Stimulated activated CD8-positive, alpha-beta memory T cell treated with anti-CD3 and anti-CD28 coated beads, Interleukin-4, amount 100 ng/mL, for 24 hours (primary cell): ENCODE results near the gene SIK3.

Experiments
- DNase-seq: peaks from one replicate; pipeline ENCODE4 v3.0.0-alpha.2; 2020; ENCODE audit warnings: low read depth

SIK3 gene

DNA sequence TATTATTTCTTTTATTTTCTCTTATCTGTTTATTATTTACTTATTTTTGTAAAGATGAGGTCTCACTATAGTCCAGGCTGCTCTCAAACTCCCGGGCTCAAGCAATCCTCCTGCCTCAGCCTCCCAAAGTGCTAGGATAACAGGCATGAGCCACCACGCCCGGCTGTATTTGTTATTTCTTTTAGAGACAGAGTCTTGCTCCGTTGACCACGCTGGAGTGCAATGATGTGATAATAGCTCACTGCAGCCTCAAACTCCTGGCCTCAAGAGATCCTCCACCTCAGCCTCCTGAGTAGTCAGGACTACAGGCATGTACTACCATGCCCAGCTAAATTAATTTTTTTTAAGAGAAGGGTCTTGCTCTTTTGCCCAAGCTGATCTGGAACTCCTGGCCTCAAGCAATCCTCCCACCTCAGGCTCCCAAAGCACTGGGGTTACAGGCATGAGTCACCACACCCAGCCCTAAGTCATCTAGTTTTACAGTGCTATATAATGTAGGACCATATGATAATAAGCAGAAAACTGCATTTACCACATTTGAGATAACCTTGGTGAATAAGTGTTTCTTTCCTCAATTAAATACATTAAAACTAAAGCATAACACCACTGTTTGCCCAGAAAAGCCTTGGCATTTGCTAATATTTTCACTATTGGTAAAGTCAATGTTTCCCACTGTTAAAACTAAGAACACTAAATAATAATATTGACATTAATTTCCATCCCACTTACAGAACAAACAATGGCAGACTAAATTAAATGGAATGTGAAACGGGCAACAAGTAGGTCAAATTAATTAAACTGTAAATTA lies 127.5 kb downstream of the SIK3 start:
- DNase-seq: no peak

DNA sequence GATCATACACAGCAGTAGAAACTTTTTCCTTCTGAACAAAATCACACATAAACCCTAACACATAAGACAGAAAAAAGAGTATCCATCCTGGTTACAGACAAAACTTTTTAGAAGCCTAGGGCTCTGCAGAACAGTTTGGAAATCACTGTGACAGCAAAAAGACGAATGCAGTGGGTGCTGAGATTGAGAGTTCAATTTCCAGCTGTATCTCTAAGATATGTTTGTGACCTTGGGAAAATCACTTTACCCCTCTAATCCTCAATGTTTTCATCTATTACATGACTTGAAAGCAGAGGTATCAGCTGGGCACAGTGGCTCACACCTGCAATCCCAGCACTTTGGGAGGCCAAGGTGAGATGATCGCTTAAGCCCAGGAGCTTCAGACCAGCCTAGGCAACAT lies 128.5 kb downstream of the SIK3 start:
- DNase-seq: no peak

DNA sequence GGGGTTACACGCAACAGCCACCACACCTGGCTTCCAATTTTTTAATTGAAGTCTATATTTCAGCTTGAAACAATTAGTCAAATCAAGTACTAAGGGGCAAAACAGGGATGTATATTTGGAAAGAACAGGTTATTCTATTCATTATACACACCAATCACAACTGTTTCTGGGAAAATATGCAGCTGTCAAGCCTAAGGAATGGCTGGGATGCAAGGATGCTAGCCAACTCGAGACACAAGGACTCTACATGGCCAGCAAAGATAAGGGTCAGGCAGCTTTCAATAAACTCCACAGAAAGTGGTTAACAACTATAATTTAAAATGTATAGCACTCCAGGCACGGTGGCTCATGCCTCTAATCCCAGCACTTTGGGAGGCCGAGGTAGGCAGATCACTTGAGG lies 134.0 kb downstream of the SIK3 start:
- no peak for DNase-seq

DNA sequence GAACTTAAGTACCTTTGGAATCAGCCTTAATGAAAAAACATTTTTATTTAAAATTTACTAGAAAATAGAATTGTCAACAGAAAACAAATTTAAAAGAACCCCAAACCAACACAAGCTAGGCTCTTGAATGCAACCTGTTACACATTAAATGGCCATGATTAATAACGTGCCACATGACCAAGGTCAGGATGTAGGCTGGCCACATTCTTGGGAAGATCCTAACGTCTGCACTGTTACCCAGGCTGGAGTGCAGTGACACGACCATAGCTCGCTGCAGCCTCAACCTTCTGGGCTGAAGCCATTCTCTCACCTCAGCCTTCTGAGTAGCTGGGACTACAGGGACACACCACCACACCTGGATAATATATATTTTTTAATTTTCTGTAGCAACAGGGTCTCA lies 134.4 kb downstream of the SIK3 start:
- no peak for DNase-seq

DNA sequence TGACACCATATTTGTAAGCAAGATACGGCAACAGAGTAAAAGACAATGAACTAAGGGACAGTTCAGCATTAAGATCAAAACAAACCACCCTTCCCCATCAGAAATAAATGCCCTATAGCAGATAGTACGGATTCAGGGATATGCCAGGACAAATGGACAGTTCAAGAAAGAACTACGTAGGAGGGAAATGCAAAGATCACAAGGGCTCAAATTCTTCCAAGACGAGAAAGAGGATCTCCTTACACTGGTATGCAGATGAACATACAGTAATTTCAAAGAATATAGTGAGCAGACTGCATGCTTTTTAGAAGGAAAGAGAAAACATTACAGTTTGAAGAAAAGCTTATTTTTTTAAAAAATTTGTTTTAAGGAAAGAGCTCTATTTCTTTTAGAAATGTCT lies 136.1 kb downstream of the SIK3 start:
- no peak for DNase-seq

DNA sequence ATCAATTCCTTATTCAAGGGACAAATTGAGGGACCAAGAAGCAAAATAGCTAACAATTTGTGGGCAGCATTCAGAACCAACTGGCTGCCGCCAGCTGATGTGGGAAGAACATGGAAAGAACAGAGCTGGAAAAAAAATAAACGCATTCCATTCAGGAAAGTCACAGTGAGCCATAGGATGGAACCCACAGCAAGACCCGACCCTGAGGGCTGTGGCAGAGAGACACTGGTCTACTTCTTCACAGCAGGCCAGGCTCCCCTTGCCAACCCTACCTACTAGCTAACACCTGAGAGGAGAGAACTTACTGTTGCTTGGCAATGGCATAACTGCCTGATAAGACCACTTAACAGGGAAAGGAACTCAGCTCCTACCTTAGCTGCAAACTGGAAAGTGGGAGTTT lies 137.3 kb downstream of the SIK3 start:
- no peak for DNase-seq

DNA sequence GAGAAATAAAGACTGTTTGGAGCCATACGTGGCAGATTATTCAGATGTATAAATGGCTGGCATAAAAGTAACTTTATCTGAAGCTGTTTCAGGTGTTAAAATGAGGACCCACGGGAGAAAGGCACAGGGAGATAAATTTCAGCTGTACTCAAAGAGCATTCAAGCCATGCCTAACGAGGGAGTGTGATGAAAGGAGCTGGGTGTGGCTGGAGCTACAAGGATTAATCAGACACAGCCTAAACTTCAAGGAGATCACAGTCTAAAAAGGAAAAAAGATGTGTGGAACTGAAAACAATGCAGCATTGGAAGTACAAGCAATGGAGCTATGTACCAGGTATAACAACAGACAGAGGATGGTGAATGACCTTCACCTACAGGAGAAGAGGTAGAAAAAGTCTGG lies 140.0 kb downstream of the SIK3 start:
- DNase-seq: no peak

DNA sequence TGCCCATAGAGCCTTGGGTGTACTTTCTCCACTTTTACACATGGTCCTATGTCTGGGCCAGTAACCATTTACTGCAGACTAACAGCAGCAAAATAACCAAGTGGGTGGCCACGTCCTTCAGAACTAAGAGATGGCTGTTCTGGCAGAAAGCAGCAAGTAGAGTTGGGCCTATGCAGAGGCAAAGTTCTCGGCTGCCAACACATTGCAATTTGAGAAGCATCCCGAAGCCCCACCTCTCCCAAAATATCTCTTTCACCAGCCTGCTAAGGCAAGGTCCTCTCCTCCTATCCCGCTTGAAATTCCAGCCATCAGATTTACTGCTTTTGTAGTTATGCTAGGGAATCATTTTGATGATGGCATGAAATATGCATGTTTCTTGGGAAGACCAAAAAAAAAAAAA lies 142.3 kb downstream of the SIK3 start:
- no peak for DNase-seq

DNA sequence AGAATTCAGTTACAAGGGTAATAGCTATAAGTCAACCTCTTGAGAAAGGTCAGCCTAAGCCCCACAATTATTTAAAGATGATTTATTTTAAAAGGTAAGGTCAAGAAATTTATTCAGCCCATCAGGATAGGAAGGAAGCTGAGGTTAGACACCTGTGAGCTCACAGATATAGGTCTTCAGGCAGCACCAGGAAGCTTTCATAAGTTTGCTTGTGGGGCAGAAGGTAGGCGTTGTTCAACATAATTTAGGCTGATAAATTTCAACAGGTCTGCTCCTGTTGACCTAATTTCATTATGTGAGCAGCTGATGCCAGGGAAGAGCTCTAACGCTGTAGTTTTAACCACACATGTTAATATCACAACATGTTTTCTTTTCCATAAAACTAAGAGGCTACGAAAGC lies 142.7 kb downstream of the SIK3 start:
- no peak for DNase-seq

DNA sequence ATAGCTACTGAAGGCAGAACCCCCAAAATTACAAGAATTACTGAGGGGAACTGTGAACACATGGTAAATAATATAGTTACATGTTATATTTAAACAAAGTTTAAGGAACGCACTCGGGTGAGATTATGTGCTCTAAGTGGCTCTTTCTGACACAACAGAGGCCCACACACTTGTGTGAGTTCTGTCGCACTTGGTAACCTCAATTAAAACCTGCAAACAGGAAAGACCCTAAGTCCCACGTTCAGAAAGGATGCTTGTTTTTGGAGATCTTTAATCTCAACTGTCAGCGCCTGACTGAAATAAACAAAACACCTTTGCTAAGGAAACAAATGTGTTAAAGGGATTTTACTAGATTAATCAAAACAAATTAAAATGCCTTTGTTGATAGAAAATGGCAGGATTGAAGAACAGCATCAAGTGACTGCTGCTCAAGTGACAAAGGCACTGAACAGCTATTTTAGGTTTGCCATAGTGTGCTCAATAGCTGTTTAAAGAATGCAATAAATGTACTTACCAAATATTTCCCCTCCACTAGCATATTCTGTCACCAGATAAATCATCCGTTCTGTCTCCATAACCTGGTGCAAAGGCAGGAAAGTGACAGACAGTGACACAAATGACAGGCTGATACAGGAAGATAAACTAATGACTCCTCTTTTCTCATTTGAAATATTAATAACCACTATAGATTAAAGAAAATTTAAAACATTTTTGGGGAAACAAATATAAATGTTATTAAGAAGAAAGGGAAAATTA lies 144.5 kb downstream of the SIK3 start:
- no peak for DNase-seq

DNA sequence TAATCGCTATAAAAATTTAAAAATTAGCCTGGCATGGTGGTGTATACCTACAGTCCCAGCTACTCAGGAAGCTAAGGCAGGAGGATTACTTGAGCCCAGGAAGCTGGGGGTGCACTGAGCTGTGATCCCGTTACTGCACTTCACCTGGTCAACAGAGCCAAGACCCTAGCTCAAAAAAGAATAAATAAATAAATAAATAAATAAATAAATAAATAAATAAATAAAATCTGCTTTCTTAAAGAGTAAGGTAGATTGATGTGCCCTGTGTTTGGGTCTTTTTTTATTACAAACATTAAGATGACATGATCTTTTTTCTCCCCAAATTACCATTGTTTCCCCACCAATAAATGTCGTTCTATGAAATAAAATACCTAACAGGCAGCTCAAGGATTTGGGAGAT lies 146.5 kb downstream of the SIK3 start:
- DNase-seq: no peak

DNA sequence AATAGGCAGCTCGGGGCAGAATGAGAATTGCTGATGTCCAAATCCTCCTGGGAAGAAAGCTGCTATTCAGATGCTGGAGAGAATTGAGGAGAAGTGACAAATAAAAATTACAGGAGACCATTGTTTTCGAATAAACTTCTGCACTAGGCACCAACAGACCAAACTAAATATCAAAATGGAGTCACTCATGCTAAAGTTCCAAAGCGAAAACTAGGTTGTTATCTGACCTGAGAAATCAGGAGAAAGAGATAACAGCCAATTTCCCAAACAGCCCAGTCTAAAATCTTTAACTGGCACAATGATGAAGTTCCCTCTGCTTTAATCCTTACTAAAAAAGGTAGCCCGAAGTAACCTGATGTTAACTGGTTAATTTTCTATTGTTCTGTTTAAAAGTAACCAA lies 148.0 kb downstream of the SIK3 start:
- no peak for DNase-seq

DNA sequence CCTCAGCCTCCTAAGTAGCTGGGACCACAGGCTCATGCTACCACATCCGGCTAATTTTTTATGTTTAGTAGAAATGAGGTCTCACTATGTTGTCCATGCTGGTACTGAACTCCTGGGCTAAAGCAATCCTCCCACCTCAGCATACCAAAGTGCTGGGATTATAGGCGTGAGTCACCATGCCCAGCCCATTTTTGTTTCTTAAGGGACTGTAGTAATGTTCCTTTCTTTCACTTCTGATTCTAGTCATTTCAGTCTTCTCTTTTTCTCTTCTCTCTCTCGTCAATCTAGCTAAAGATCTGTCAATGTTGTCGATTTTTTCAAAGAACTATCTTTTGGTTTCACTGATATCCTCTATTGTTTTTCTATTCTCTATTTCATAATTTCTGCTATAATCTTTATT lies 149.8 kb downstream of the SIK3 start:
- DNase-seq: no peak

DNA sequence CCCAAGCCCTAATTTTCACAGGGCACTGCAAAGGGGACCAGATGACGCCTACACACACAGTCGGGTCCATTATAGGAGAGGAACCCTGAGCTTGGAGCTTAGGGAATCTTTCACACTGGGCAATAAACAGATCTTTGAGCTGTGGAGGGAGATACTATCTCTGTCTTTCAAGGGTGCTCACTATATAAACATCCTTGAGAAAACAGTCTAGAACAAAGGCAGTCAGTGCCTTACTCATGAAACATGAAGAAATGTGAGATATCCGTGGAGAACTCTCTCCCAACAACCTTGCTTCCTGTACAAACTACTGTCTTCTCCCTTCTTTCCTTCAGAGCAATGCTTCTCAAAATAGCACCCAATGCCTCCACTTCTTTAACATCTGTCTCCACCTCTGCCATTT lies 151.8 kb downstream of the SIK3 start:
- no peak for DNase-seq

DNA sequence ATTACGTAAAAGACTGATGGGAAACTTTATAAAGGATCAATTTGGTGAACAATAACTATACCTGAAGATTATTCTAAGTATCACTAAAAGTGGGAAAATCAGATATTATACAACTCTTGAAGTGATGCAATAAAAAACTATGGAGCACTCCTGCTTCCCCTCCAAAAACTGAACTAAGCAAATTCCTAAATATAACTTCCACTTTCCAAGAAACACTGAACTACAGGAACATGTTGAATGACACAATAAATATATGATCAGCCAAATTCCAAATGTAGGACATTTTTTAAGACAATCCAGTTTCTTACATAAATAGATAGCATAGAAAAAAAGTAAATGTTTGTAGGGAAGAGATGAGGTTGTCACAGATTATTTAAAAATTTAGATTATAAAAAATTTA lies 158.7 kb downstream of the SIK3 start:
- no peak for DNase-seq

DNA sequence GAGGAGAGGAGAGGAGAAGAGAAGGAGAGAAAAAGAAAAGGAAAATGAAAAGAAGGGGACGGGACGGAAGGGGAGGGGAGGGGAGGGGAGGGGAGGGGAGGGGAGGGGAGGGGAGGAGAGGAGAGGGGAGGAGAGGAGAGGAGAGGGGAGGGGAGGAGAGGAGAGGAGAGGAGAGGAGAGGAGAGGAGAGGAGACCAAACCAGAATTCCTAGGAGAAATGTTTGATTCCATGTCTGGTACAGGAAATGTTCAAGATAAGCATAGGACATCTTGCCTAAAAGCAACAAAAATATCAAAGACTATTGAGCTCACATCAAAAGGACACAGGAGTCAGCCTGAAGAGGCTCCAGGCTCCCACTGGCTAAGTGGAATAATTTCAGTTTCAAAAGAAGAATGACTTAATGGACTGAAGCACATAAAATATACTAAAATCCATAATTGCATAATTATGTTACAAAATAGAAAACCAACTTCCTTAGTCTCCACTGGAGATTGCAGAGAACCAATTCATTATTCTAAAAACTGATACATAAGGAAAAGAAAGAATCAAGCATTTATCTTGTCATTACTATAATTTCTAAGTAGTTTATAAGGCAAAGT lies 159.7 kb downstream of the SIK3 start:
- no peak for DNase-seq

DNA sequence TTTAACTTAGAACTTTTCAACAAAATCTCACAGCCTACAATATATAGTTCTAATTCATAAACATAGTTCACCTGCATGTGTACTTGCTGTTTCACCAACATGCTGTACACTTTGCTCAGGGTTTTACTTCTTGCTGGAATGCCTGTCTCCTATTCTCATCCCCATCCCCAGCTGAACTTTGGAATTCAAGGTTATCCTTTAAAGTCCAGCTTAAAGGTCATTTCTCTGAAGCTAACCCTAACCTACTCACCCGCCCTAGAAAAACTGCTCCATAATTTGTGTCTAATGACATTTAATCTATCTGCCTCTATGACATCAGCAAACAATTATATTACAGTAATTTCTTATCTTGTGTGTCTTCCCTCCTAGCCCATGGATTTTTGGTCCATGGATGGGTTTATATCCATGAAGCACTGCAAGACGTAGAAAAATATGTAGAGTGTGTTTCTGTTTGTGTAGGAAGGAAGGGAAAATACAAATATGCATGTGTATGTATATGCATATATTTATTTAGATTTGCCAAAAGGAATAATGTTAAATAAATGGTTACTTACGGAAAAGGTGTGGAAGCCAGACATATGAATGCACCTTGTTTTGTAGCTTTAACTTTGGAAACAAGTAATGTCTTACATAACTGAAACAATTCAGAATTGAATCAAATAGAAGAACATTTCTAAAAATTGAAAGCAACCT lies 161.3 kb downstream of the SIK3 start:
- DNase-seq: no peak

DNA sequence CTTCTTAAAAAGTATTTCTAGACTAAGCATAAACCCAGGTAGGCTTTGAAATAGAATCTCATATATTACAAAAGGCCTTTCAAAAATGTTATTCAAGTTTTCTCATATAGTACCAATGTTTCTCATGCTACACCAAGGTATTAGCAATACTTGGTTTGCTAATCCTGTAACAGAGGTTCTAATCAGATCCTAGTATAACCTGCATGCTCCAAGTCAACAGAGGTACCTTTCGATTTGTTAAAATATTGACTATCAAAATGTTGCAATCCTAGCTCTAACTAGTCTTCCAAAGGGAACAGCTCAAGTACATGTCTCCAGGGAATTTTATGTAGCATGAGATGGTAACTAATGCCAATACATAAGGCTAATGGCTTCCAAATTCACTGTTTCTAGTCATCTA lies 162.7 kb downstream of the SIK3 start:
- no peak for DNase-seq

DNA sequence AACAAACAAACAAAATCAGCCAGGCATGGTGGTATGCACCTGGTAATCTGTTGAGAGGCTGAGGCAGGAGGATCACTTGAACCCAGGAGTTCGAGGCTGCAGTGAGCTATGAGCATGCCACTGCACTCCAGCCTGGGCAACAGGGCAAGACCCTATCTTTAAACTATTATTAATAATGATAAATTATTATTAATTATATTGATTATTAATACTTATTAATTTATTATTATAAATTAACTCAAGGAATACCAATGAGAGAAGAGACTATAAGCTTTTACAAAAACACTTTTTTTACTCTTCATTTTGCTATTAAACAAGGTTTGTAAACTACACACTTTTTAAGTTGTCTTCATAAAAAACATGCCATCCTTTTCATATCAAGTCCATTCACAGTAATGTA lies 163.1 kb downstream of the SIK3 start:
- no peak for DNase-seq

DNA sequence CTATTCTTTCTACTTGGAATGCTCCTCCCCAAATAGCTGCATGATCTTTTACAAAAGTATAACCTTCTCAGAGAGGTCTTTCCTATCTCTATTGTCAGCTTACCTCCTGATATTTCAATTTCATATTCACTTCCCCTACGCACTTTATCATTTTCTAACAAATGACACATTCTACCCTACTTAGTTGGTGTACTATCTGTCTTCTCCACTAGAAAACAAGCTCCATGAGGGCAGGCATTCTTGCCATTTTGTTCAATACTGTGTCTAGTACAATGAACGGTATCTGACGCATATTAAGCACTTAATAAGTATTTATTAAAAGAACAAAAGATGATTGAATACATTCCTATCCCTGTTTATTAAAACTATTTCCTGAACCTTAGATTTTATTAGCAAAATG lies 164.3 kb downstream of the SIK3 start:
- DNase-seq: no peak

DNA sequence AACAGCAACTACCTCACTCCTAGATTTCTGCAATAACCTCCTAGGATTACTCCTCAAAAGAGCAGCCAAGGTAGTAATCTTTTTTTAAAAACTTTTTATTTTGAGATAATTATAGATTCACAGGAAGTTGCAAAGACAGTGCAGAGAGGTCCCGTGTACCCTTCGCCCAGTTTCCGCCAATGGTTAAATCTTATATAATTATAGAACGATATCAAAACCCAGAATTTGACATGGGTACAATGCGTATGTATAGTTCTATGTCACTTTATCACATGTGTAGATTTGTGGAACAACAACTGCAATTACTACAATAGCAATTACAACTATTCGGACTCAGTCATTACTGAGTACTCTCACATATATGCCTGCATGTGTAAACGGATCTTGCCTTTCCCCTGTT lies 166.0 kb downstream of the SIK3 start:
- DNase-seq: no peak

DNA sequence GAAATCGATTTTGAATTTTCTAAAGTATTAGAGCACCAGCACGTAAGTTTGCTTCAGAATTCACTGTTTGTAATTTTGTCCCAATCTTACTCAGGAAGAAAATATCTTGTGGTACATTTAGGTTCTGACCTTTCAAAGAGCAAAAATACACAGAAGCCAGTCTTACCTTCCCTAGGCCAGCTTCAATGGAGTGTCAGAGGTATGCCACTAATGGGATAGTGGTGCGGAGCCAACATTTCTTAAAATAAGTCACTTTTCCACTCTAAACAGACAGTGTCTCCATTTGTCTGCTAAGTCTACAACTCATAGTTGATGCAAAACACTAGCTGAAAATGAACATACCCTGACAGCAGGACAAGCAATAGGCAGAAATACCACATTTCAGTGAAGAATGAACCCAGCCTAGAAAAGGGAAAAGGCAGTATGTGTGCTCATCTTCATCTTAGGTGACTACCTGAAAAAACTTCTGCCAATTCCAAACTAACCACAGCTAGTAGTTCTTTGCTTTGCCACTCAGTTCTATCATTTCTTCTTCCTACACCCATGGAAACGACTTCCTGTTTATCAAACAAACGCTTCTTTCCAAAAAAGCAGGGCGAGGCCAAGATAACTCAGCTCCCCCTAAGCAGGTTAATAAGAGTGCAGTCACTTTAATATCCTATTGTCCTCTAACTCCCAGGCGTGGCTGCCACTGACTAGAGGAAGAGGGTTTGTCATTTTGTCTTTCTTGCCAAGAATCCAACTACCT lies 166.8 kb downstream of the SIK3 start:
- no peak for DNase-seq
